HCT116 (cell line): ENCODE results near the gene FOXP1. TPM values are rescaled to one million over a fixed set of nuclear protein-coding genes. Genes with fewer than 3 reads are reported as not detected.

Experiments
- ATAC-seq: fragments of 200-7000 bp; cut with Tn5 transposase; 2 replicates; pipeline ENCODE4 v1.9.1; 2020; ENCODE audit warnings: mild to moderate bottlenecking, moderate library complexity
- BruUV-seq: library from RNA; stranded (reverse); fragments of 400-500 nt; replicated peaks from 2 replicates; lab custom pipeline; 2021; lab: Mats Ljungman, UMichigan
- CTCF ChIA-PET: fragments of 300-600 bp; sonication (Branson Sonifier 250); formaldehyde crosslinking; loops from one replicate; lab custom pipeline; 2021; ENCODE audit warnings: antibody characterized with exemption; lab: Charles Lee
- POLR2A ChIA-PET: fragments of 300-600, 350-600 bp; sonication (Branson Sonifier 250); formaldehyde crosslinking; loops from one replicate; lab custom pipeline; 2021; ENCODE audit warnings: antibody characterized with exemption; lab: Charles Lee
- RAD21 ChIA-PET, 2 experiments: fragments of 300-600 bp; sonication (Branson Sonifier 250); formaldehyde crosslinking; loops; one replicate each; lab custom pipeline; 2023; ENCODE audit warnings: low total read pairs in 2 of 2; ENCODE audit not compliant: uncharacterized antibody in 2 of 2, unreplicated experiment in 2 of 2, low non-redundant PET in 1 of 2; lab: Charles Lee
- DNase-seq: peaks from one replicate; pipeline ENCODE4 v3.0.0-alpha.2; 2010; ENCODE audit warnings: low read depth, low spot score
- H2AFZ ChIP-seq: fragments of 200-600 bp; shearing (Covaris generic), sonication (generic); 2 replicates; pipeline ENCODE4 v1.6.1; 2017; ENCODE audit warnings: low read depth, mixed run types, mixed read lengths, antibody characterized with exemption, low read length; ENCODE audit not compliant: poor library complexity, severe bottlenecking
- H3K27ac ChIP-seq: 2 replicates; pipeline ENCODE4 v1.5.1; 2012; ENCODE audit warnings: low read depth, low read length
- H3K27me3 ChIP-seq: fragments of 200-600 bp; sonication (generic); 2 replicates; pipeline ENCODE4 v1.6.1; 2016; ENCODE audit warnings: mixed run types, low read length, mixed read lengths; ENCODE audit not compliant: insufficient read depth
- H3K36me3 ChIP-seq, 2 experiments: fragments of 200-500 bp in 1 of 2; fragments of 200-600 bp in 1 of 2; sonication (Bioruptor generic) in 1 of 2; sonication (generic) in 1 of 2; 2 replicates each; pipeline versions ENCODE4 v1.5.1 to v1.6.1; 2014 to 2016; ENCODE audit warnings: low read length in 2 of 2, inconsistent platforms in 1 of 2, mixed read lengths in 1 of 2, mixed run types in 1 of 2; ENCODE audit not compliant: insufficient read depth in 2 of 2, control insufficient read depth in 1 of 2
- H3K4me1 ChIP-seq, 2 experiments: fragments of 200-600 bp in 1 of 2; sonication (generic) in 1 of 2; 2 replicates each; pipeline versions ENCODE4 v1.5.1 to v1.6.1; 2012 to 2017; ENCODE audit warnings: low read length in 2 of 2, inconsistent platforms in 1 of 2, mild to moderate bottlenecking in 1 of 2, mixed read lengths in 1 of 2, mixed run types in 1 of 2, moderate library complexity in 1 of 2; ENCODE audit not compliant: insufficient read depth in 2 of 2, control insufficient read depth in 1 of 2
- H3K4me2 ChIP-seq: fragments of 200-600 bp; sonication (generic); 2 replicates; pipeline ENCODE4 v1.6.1; 2017; ENCODE audit warnings: mixed run types, low read length, mixed read lengths
- H3K4me3 ChIP-seq, 2 experiments: fragments of 200-600 bp in 1 of 2; sonication (generic) in 1 of 2; replicated peaks in 1 of 2; 2 replicates each; pipeline ENCODE4 v1.5.1; 2011 to 2016; ENCODE audit warnings: low read length in 2 of 2, control low read depth in 1 of 2, low read depth in 1 of 2, mild to moderate bottlenecking in 1 of 2, mixed read lengths in 1 of 2, mixed run types in 1 of 2
- H3K79me2 ChIP-seq: fragments of 200-600 bp; sonication (generic); 2 replicates; pipeline ENCODE4 v1.6.1; 2017; ENCODE audit warnings: mild to moderate bottlenecking, mixed run types, low read length, moderate library complexity, mixed read lengths; ENCODE audit not compliant: insufficient read depth
- H3K9ac ChIP-seq: fragments of 200-600 bp; sonication (generic); 2 replicates; pipeline ENCODE4 v1.6.1; 2016; ENCODE audit warnings: low read length, mixed read lengths
- H3K9me2 ChIP-seq: fragments of 200-600 bp; sonication (generic), shearing (Covaris generic); 2 replicates; pipeline ENCODE4 v1.6.1; 2017; ENCODE audit warnings: mixed run types, mild to moderate bottlenecking, moderate library complexity; ENCODE audit not compliant: insufficient read depth
- H3K9me3 ChIP-seq, 2 experiments: fragments of 200-500 bp in 1 of 2; fragments of 200-600 bp in 1 of 2; sonication (Bioruptor generic) in 1 of 2; sonication (generic) in 1 of 2; 2 replicates each; pipeline ENCODE4 v1.6.1; 2014 to 2017; ENCODE audit warnings: low read length in 2 of 2, mixed read lengths in 2 of 2, inconsistent platforms in 1 of 2, low read depth in 1 of 2, mild to moderate bottlenecking in 1 of 2, mixed run types in 1 of 2, moderate library complexity in 1 of 2; ENCODE audit not compliant: control insufficient read depth in 1 of 2, insufficient read depth in 1 of 2
- H4K20me1 ChIP-seq: fragments of 200-600 bp; sonication (generic), shearing (Covaris generic); 2 replicates; pipeline ENCODE4 v1.6.1; 2017; ENCODE audit warnings: mixed run types, mild to moderate bottlenecking, moderate library complexity; ENCODE audit not compliant: insufficient read depth
- ATF3 ChIP-seq: IDR thresholded peaks from 2 replicates; pipeline ENCODE4 v1.6.1; 2012
- CBX3 ChIP-seq: IDR thresholded peaks from 2 replicates; pipeline ENCODE4 v1.6.1; 2012; ENCODE audit warnings: low read depth
- CTCF ChIP-seq, 3 experiments: fragments of 200-600 bp in 1 of 3; sonication (generic) in 1 of 3; IDR thresholded peaks in 2 of 3; conservative IDR thresholded peaks in 1 of 3; 2 replicates each; pipeline ENCODE4 v1.5.1; 2012 to 2017; ENCODE audit warnings: low read depth in 2 of 3, low read length in 2 of 3, antibody characterized with exemption in 1 of 3, borderline replicate concordance in 1 of 3, control low read depth in 1 of 3, mild to moderate bottlenecking in 1 of 3, mixed read lengths in 1 of 3, mixed run types in 1 of 3, moderate library complexity in 1 of 3; ENCODE audit not compliant: insufficient read depth in 1 of 3
- ELF1 ChIP-seq: IDR thresholded peaks from 2 replicates; pipeline ENCODE4 v1.6.1; 2012; ENCODE audit warnings: low read depth, borderline replicate concordance
- EZH2phosphoT487 ChIP-seq: fragments of 200-600 bp; IDR thresholded peaks from 2 replicates; pipeline ENCODE4 v1.6.1; 2018; ENCODE audit warnings: antibody characterized with exemption, borderline replicate concordance
- FOSL1 ChIP-seq: IDR thresholded peaks from 2 replicates; pipeline ENCODE4 v1.6.1; 2012; ENCODE audit warnings: low read depth
- POLR2A ChIP-seq: IDR thresholded peaks from 2 replicates; pipeline ENCODE4 v1.7.0; 2011; ENCODE audit warnings: borderline replicate concordance; ENCODE audit not compliant: insufficient read depth, insufficient read length; ENCODE audit errors: extremely low read depth
- POLR2AphosphoS5 ChIP-seq: IDR thresholded peaks from 2 replicates; pipeline ENCODE4 v1.6.1; 2011; ENCODE audit warnings: mild to moderate bottlenecking, low read depth, low read length, moderate library complexity
- RAD21 ChIP-seq: IDR thresholded peaks from 2 replicates; pipeline ENCODE4 v1.6.1; 2012; ENCODE audit warnings: low read depth, mild to moderate bottlenecking
- REST ChIP-seq: IDR thresholded peaks from 2 replicates; pipeline ENCODE4 v1.6.1; 2012; ENCODE audit warnings: low read depth
- SIN3A ChIP-seq: IDR thresholded peaks from 2 replicates; pipeline ENCODE4 v1.6.1; 2012; ENCODE audit warnings: low read depth
- SP1 ChIP-seq: IDR thresholded peaks from 2 replicates; pipeline ENCODE4 v1.6.1; 2012; ENCODE audit warnings: low read depth
- SRF ChIP-seq: IDR thresholded peaks from 2 replicates; pipeline ENCODE4 v1.6.1; 2012; ENCODE audit warnings: low read depth
- TCF7L2 ChIP-seq: IDR thresholded peaks from 2 replicates; pipeline ENCODE4 v1.7.0; 2011; ENCODE audit warnings: borderline replicate concordance, inconsistent platforms; ENCODE audit not compliant: insufficient read depth, insufficient read length; ENCODE audit errors: extremely low read depth
- YY1 ChIP-seq: IDR thresholded peaks from 2 replicates; pipeline ENCODE4 v1.6.1; 2011; ENCODE audit warnings: low read length, low read depth, moderate library complexity, mild to moderate bottlenecking; ENCODE audit not compliant: insufficient replicate concordance; ENCODE audit errors: extremely low read depth
- ZNF274 ChIP-seq: fragments of 200-500 bp; sonication (Bioruptor generic); IDR thresholded peaks from 2 replicates; pipeline ENCODE4 v1.6.1; 2014; ENCODE audit warnings: mild to moderate bottlenecking, low read depth, low read length, inconsistent platforms
- intact Hi-C: fragments of 100-400 bp; cut with micrococcal nuclease; formaldehyde crosslinking; loops from 2 replicates; pipeline ENCODE4 v1.10.0; 2022
- total RNA-seq: library from RNA; stranded (reverse); gene quantifications from one replicate; pipeline ENCODE4 v1.2.1, GENCODE V29; 2021; ENCODE audit not compliant: unreplicated experiment

The FOXP1 gene
- total RNA-seq, 1 experiment from 2014 or later: 11.4 TPM

- no peaks in the 10 kb centered on the region for H3K4me1 ChIP-seq
- ChIA-PET RAD21 (no interaction called here), CTCF (no interaction called here), POLR2A (no interaction called here)
- ATAC-seq: no peak
- BruUV-seq: no TSS peak
- no peak overlapping the region for H3K4me2 ChIP-seq
- H4K20me1 ChIP-seq: no peaks in the 10 kb centered on the region
- TF ChIP-seq SRF: no peak
- no peak for TF ChIP-seq POLR2AphosphoS5
- TF ChIP-seq EZH2phosphoT487: no peak
- TF ChIP-seq ATF3: no peak
- TF ChIP-seq FOSL1: no peak
- TF ChIP-seq CBX3: no peak
- TF ChIP-seq YY1: no peak
- no peak for TF ChIP-seq REST
- no peak for TF ChIP-seq CTCF (IDR thresholded peaks at IDR 0.05 in 2 of 3, conservative IDR thresholded peaks at IDR 0.05 in 1 of 3; ENCODE audit: borderline replicate concordance in 1 of 3, insufficient read depth in 1 of 3, low read depth in 2 of 3, low read length in 2 of 3)
- TF ChIP-seq TCF7L2: no peak
- TF ChIP-seq POLR2A: no peak
- TF ChIP-seq SP1: no peak
- no peak for TF ChIP-seq ELF1
- TF ChIP-seq ZNF274: no peak
- TF ChIP-seq SIN3A: no peak
- no peak for TF ChIP-seq RAD21
- intact Hi-C loops: no loop called here
- no peak overlapping the region for H2AFZ ChIP-seq
- no peak for DNase-seq
- no peaks in the 10 kb centered on the region for H3K79me2 ChIP-seq
- H3K36me3 ChIP-seq: no peaks in the 10 kb centered on the region
- no peak overlapping the region for H3K9ac ChIP-seq
- H3K27me3 ChIP-seq: no peaks in the 10 kb centered on the region
- H3K9me2 ChIP-seq: no peaks in the 10 kb centered on the region
- no peaks in the 10 kb centered on the region for H3K9me3 ChIP-seq
- H3K4me3 ChIP-seq: no peak overlapping the region
- H3K27ac ChIP-seq: no peak overlapping the region
Measured at GRCh38 chr3:71629289-71629688, 45.8 kb upstream of the FOXP1 start.
